Measurements from ENCODE around the gene TERF2IP.

The TERF2IP gene

GRCh38 chr16:75682308-75682707 is 34.7 kb downstream of the TERF2IP start:
- H3K9me3 ChIP-seq (ENCODE audit: control insufficient read depth, insufficient read depth, low read depth, low read length): no peaks in the 10 kb centered on the region
- TF ChIP-seq ZNF341 (tag by site-specific recombination; IDR thresholded peaks at IDR 0.05; ENCODE audit: low read depth) (no peak), ZFP41 (tag by site-specific recombination; IDR thresholded peaks at IDR 0.05; ENCODE audit: borderline replicate concordance) (no peak), ZNF514 (tag by site-specific recombination; IDR thresholded peaks at IDR 0.05) (no peak), ZNF350 (tag by site-specific recombination; IDR thresholded peaks at IDR 0.05) (no peak), SP7 (tag by site-specific recombination; IDR thresholded peaks at IDR 0.05) (no peak), ZEB2 (tag by site-specific recombination; IDR thresholded peaks at IDR 0.05) (no peak), ZNF184 (tag by site-specific recombination; IDR thresholded peaks at IDR 0.05) (no peak), ZNF670 (tag by site-specific recombination; IDR thresholded peaks at IDR 0.05; ENCODE audit: low read depth) (no peak), ZNF768 (tag by site-specific recombination; IDR thresholded peaks at IDR 0.05) (no peak), MEIS1 (CRISPR knock-in tag; IDR thresholded peaks at IDR 0.05; ENCODE audit: borderline replicate concordance) (no peak)
- TF ChIP-seq, protein P1, sequence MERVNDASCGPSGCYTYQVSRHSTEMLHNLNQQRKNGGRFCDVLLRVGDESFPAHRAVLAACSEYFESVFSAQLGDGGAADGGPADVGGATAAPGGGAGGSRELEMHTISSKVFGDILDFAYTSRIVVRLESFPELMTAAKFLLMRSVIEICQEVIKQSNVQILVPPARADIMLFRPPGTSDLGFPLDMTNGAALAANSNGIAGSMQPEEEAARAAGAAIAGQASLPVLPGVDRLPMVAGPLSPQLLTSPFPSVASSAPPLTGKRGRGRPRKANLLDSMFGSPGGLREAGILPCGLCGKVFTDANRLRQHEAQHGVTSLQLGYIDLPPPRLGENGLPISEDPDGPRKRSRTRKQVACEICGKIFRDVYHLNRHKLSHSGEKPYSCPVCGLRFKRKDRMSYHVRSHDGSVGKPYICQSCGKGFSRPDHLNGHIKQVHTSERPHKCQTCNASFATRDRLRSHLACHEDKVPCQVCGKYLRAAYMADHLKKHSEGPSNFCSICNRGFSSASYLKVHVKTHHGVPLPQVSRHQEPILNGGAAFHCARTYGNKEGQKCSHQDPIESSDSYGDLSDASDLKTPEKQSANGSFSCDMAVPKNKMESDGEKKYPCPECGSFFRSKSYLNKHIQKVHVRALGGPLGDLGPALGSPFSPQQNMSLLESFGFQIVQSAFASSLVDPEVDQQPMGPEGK (tag by site-specific recombination; IDR thresholded peaks at IDR 0.05): no peak
- TF ChIP-seq, protein P2, sequence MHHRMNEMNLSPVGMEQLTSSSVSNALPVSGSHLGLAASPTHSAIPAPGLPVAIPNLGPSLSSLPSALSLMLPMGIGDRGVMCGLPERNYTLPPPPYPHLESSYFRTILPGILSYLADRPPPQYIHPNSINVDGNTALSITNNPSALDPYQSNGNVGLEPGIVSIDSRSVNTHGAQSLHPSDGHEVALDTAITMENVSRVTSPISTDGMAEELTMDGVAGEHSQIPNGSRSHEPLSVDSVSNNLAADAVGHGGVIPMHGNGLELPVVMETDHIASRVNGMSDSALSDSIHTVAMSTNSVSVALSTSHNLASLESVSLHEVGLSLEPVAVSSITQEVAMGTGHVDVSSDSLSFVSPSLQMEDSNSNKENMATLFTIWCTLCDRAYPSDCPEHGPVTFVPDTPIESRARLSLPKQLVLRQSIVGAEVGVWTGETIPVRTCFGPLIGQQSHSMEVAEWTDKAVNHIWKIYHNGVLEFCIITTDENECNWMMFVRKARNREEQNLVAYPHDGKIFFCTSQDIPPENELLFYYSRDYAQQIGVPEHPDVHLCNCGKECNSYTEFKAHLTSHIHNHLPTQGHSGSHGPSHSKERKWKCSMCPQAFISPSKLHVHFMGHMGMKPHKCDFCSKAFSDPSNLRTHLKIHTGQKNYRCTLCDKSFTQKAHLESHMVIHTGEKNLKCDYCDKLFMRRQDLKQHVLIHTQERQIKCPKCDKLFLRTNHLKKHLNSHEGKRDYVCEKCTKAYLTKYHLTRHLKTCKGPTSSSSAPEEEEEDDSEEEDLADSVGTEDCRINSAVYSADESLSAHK (tag by site-specific recombination; IDR thresholded peaks at IDR 0.05): no peak
- no peak overlapping the region for H3K4me3 ChIP-seq (ENCODE audit: low read depth, low read length)
- CTCF ChIA-PET: no interaction called here
- no peak overlapping the region for H3K27ac ChIP-seq (ENCODE audit: extremely low read depth, low read depth, low read length)
- H3K36me3 ChIP-seq (ENCODE audit: control insufficient read depth in 2 of 2, insufficient read depth in 1 of 2, low read length in 2 of 2): no peaks in the 10 kb centered on the region
- POLR2A ChIA-PET: no interaction called here
- no peaks in the 10 kb centered on the region for H3K4me1 ChIP-seq (ENCODE audit: control insufficient read depth, insufficient read depth, low read length)

DNA sequence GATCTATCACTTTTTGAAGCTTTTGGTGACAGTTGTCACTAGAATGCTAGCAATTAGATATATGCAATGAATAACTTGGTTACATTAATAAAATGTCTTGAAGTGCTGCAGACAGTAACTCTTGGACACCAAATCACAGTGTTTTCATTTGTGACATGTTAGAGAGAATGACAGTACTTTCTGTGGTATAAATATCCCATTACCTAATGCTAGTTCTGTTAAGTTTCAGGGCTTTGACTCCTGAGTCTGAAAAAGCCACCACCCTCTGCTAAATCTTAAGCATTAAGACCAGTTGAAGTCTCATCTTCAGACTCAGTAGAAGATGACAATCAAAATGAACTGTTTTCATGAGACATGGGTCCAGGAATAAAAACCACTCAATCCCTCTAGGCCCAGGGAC is 39.8 kb downstream of the TERF2IP start:
- no peak overlapping the region for H3K4me3 ChIP-seq (ENCODE audit: low read depth, low read length)
- ChIA-PET CTCF (interaction anchor here (1.0 kb wide), 1 partner anchor 77 kb away, joined by 3 read pairs; no protein-coding TSS in a partner anchor), POLR2A (no interaction called here)
- TF ChIP-seq ZNF623 (tag by site-specific recombination; IDR thresholded peaks at IDR 0.05) (no peak), ZNF660 (tag by site-specific recombination; IDR thresholded peaks at IDR 0.05) (no peak), ZNF843 (tag by site-specific recombination; IDR thresholded peaks at IDR 0.05) (no peak), ZNF157 (tag by site-specific recombination; IDR thresholded peaks at IDR 0.05) (no peak), ZSCAN5A (tag by site-specific recombination; IDR thresholded peaks at IDR 0.05) (no peak), ZNF146 (tag by site-specific recombination; IDR thresholded peaks at IDR 0.05) (no peak), SETDB1 (IDR thresholded peaks at IDR 0.05; ENCODE audit: insufficient read length, low read length) (no peak), ZNF585B (tag by site-specific recombination; IDR thresholded peaks at IDR 0.05) (no peak), PRDM1 (tag by site-specific recombination; IDR thresholded peaks at IDR 0.05) (no peak), HOXC10 (CRISPR knock-in tag; IDR thresholded peaks at IDR 0.05) (no peak), ZBTB48 (tag by site-specific recombination; IDR thresholded peaks at IDR 0.05) (no peak), ZNF785 (tag by site-specific recombination; IDR thresholded peaks at IDR 0.05) (no peak)
- TF ChIP-seq, protein P1 (tag by site-specific recombination; IDR thresholded peaks at IDR 0.05): no peak
- TF ChIP-seq, protein P3, sequence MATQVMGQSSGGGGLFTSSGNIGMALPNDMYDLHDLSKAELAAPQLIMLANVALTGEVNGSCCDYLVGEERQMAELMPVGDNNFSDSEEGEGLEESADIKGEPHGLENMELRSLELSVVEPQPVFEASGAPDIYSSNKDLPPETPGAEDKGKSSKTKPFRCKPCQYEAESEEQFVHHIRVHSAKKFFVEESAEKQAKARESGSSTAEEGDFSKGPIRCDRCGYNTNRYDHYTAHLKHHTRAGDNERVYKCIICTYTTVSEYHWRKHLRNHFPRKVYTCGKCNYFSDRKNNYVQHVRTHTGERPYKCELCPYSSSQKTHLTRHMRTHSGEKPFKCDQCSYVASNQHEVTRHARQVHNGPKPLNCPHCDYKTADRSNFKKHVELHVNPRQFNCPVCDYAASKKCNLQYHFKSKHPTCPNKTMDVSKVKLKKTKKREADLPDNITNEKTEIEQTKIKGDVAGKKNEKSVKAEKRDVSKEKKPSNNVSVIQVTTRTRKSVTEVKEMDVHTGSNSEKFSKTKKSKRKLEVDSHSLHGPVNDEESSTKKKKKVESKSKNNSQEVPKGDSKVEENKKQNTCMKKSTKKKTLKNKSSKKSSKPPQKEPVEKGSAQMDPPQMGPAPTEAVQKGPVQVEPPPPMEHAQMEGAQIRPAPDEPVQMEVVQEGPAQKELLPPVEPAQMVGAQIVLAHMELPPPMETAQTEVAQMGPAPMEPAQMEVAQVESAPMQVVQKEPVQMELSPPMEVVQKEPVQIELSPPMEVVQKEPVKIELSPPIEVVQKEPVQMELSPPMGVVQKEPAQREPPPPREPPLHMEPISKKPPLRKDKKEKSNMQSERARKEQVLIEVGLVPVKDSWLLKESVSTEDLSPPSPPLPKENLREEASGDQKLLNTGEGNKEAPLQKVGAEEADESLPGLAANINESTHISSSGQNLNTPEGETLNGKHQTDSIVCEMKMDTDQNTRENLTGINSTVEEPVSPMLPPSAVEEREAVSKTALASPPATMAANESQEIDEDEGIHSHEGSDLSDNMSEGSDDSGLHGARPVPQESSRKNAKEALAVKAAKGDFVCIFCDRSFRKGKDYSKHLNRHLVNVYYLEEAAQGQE (tag by site-specific recombination; IDR thresholded peaks at IDR 0.05): no peak
- H3K27ac ChIP-seq (ENCODE audit: extremely low read depth, low read depth, low read length): no peak overlapping the region
- no peaks in the 10 kb centered on the region for H3K9me3 ChIP-seq (ENCODE audit: control insufficient read depth, insufficient read depth, low read depth, low read length)
- no peaks in the 10 kb centered on the region for H3K4me1 ChIP-seq (ENCODE audit: control insufficient read depth, insufficient read depth, low read length)
- no peaks in the 10 kb centered on the region for H3K36me3 ChIP-seq (ENCODE audit: control insufficient read depth in 2 of 2, insufficient read depth in 1 of 2, low read length in 2 of 2)

Data from HEK293 (cell line).